Umbilical cord (tissue), 2 donors: Measurements from ENCODE around the gene TP53RK. TPM values are rescaled to one million over a fixed set of nuclear protein-coding genes. Genes with fewer than 3 reads are reported as not detected.
A peak's percentile ranks its signal among the peaks of the same experiment; 100 is the strongest.

ENCODE experiments used
- DNase-seq: peaks from one replicate; pipeline ENCODE4 v3.0.0-alpha.2; 2015; ENCODE audit warnings: low spot score
- total RNA-seq: library from RNA; depleted of rRNA; stranded (reverse); fragments of >200 nt; gene quantifications from one replicate; pipeline ENCODE4 v1.2.3, GENCODE V29; 2014; ENCODE audit warnings: low replicate concordance; ENCODE audit not compliant: insufficient read depth

Gene TP53RK
- total RNA-seq, result 14.7 TPM

- DNase-seq, result peak; percentile 100
These were observed at the start of gene TP53RK for GRCh38 chr20:46689082-46689753. Gene TP53RK, minus strand, starts transcription at chr20:46689444. Its CDS starts 30 bp downstream, at chr20:46689414.

GRCh38 chr20:46735436-46735835, 46.2 kb upstream of the TP53RK start:
- no peak for DNase-seq

- no peak for DNase-seq
These were observed 42.5 kb upstream of the TP53RK start for GRCh38 chr20:46731770-46732169.

GRCh38 chr20:46725186-46726165, 36.2 kb upstream of the TP53RK start:
- DNase-seq, result no peak

GRCh38 chr20:46724343-46724959, 35.2 kb upstream of the TP53RK start:
- DNase-seq, result no peak

- DNase-seq, result no peak
These were observed 33.8 kb upstream of the TP53RK start for GRCh38 chr20:46723039-46723438.

- DNase-seq, result no peak
These were observed 33.2 kb upstream of the TP53RK start for GRCh38 chr20:46722450-46722849.

- DNase-seq, result no peak
These were observed 32.2 kb upstream of the TP53RK start for GRCh38 chr20:46721476-46721875.

GRCh38 chr20:46720776-46721425, 31.7 kb upstream of the TP53RK start:
- no peak for DNase-seq

- DNase-seq, result no peak
These were observed 30.8 kb upstream of the TP53RK start for GRCh38 chr20:46720019-46720418.

- no peak for DNase-seq
These were observed 28.7 kb upstream of the TP53RK start for GRCh38 chr20:46717818-46718541.

- peak; percentile 54 for DNase-seq
These were observed 26.1 kb upstream of the TP53RK start for GRCh38 chr20:46715292-46715756.

- no peak for DNase-seq
These were observed 25.0 kb upstream of the TP53RK start for GRCh38 chr20:46713957-46714834.

- DNase-seq, result no peak
These were observed 22.9 kb upstream of the TP53RK start for GRCh38 chr20:46712056-46712636.

- DNase-seq, result no peak
These were observed 21.1 kb upstream of the TP53RK start for GRCh38 chr20:46710153-46710913.

GRCh38 chr20:46709459-46710152, 20.4 kb upstream of the TP53RK start, which contains the start of gene SLC2A10:
Gene SLC2A10, plus strand, starts transcription at chr20:46709649. Its CDS starts 88 bp downstream, at chr20:46709737.
- DNase-seq, result peak; percentile 85

GRCh38 chr20:46709055-46709458, 19.8 kb upstream of the TP53RK start:
- no peak for DNase-seq
